HG03103 (cell line): ENCODE data around the gene HS6ST3.

Experiments used
- ATAC-seq: cut with Tn5 transposase; IDR thresholded peaks from one replicate; pipeline ENCODE4 v1.9.1; 2021; ENCODE audit warnings: low read depth; ENCODE audit not compliant: unreplicated experiment

The HS6ST3 gene

GRCh38 chr13:96811049-96811448 lies 721.1 kb downstream of the HS6ST3 start:
- no peak for ATAC-seq

- no peak for ATAC-seq
Observed at GRCh38 chr13:96816261-96816660, 726.4 kb downstream of the HS6ST3 start.

GRCh38 chr13:96816874-96817273 lies 727.0 kb downstream of the HS6ST3 start:
- ATAC-seq, result no peak

GRCh38 chr13:96817336-96817941 lies 727.5 kb downstream of the HS6ST3 start:
- no peak for ATAC-seq

GRCh38 chr13:96819375-96819774 lies 729.5 kb downstream of the HS6ST3 start:
- ATAC-seq, result no peak

- ATAC-seq, result no peak
Observed at GRCh38 chr13:96821381-96821780, 731.5 kb downstream of the HS6ST3 start.

- ATAC-seq, result no peak
Observed at GRCh38 chr13:96821971-96822370, 732.1 kb downstream of the HS6ST3 start.

- ATAC-seq, result no peak
Observed at GRCh38 chr13:96822895-96823294, 733.0 kb downstream of the HS6ST3 start.

GRCh38 chr13:96824140-96824539 lies 734.2 kb downstream of the HS6ST3 start:
- no peak for ATAC-seq

- no peak for ATAC-seq
Observed at GRCh38 chr13:96825653-96826052, 735.7 kb downstream of the HS6ST3 start.

- ATAC-seq, result no peak
Observed at GRCh38 chr13:96834626-96835025, 744.7 kb downstream of the HS6ST3 start.

- ATAC-seq, result no peak
Observed at GRCh38 chr13:96835546-96835945, 745.6 kb downstream of the HS6ST3 start.

GRCh38 chr13:96836733-96837132 lies 746.8 kb downstream of the HS6ST3 start:
- no peak for ATAC-seq

GRCh38 chr13:96837809-96838208 lies 747.9 kb downstream of the HS6ST3 start:
- no peak for ATAC-seq

- no peak for ATAC-seq
Observed at GRCh38 chr13:96844195-96844594, 754.3 kb downstream of the HS6ST3 start.

- ATAC-seq, result no peak
Observed at GRCh38 chr13:96844616-96845015, 754.7 kb downstream of the HS6ST3 start.

- ATAC-seq, result no peak
Observed at GRCh38 chr13:96848286-96848685, 758.4 kb downstream of the HS6ST3 start.

- ATAC-seq, result no peak
Observed at GRCh38 chr13:96849091-96849490, 759.2 kb downstream of the HS6ST3 start.

- ATAC-seq, result no peak
Observed at GRCh38 chr13:96850538-96851145, 760.7 kb downstream of the HS6ST3 start.

- ATAC-seq, result no peak
Observed at GRCh38 chr13:96851856-96852445, 762.0 kb downstream of the HS6ST3 start.

GRCh38 chr13:96858133-96858826 lies 768.4 kb downstream of the HS6ST3 start:
- no peak for ATAC-seq

- no peak for ATAC-seq
Observed at GRCh38 chr13:96860882-96861281, 771.0 kb downstream of the HS6ST3 start.
